ENCODE measurements around the gene ZNF592.
"Not testable (repeated sequence)": the region's sequence is repeated elsewhere in the genome, so short reads cannot be mapped to it uniquely, and the experiment has no call there.

ZNF592 gene

GRCh38 chr15:84749111-84749991 lies 959 bp downstream of the ZNF592 start:
- DNase-seq, result peak; percentile 61

DNA sequence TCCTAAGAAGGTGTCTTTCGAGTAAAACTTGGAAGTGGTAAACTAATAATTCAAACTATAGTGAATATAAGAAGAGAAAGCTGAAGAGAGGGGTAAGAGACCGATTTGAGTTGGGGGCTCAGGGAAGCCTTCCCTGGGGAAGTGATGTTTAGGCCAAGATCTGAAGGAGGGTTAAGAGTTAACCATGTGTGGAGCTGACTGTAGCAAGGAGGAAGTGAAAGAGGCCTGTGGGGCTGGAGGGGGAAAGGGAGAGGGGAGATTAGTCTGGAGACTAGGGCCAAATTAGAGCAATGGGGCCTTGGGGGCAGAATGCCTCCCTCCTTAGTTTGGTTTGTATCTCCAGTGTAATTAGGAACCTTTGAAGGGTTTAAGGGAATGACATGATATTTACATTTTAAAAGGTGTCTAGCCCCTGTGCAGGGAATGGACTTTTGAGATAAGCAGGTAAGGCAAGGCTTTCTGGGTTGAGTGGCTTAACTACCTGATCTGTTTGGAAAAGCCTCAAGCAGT lies 2.2 kb downstream of the ZNF592 start:
- peak; percentile 69 for DNase-seq

- not testable (repeated sequence) for DNase-seq
Measured at GRCh38 chr15:84751721-84752120, 3.3 kb downstream of the ZNF592 start.

DNA sequence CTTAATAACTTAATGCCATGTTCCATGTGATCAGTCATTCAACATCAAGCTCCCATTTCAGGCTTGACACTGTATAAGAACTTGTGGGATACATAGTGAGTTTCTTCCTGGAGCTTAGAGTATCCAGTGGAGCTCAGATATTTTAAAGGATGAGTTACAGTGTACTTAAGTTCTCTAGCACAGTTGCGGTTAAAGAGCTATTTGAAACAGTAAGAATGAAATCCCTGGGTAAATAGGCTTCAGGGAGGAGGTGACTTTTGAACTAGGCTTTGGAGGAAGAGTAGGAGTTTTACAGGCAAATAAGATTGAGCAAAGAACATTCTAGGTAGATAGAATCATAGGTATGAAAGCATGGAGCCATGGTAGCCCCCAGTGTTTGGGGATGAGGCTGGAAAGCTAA lies 3.8 kb downstream of the ZNF592 start:
- DNase-seq, result no peak

DNA sequence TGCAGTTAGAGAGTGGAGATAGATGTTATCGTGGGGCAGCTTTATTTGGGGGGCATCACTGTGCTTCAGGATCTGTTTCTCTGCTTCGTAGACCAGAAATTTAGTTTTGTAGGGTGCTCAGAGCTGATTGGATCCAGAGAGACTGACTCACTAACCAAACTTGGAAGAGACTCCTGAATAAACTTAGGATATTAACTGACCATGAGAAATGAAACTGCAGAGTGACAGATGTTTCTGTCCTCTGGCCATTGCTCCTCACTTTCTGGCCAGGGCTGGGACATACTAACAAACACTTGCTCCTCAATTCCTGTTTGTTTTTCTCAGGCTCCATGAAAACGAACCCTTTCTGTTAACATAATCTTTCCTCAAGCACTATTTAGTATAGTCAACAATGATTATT lies 4.3 kb downstream of the ZNF592 start:
- no peak for DNase-seq

DNA sequence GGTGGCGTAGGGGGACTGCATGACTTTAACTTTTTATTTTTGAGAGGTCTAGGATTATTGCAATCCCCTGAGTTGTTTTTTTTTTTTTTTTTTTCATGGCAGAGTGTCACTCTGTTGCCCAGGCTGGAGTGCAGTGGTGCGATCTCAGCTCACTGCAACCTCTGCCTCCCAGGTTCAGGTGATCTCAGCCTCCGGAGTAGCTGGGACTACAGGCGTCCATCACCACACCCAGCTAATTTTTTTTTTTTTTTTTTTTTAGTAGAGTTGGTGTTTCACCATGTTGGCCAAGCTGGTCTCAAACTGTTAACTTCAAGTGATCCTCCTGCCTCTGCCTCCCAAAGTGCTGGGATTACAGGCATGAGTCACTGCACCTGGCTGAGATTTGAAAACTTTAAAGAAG lies 6.5 kb downstream of the ZNF592 start:
- not testable (repeated sequence) for DNase-seq

DNA sequence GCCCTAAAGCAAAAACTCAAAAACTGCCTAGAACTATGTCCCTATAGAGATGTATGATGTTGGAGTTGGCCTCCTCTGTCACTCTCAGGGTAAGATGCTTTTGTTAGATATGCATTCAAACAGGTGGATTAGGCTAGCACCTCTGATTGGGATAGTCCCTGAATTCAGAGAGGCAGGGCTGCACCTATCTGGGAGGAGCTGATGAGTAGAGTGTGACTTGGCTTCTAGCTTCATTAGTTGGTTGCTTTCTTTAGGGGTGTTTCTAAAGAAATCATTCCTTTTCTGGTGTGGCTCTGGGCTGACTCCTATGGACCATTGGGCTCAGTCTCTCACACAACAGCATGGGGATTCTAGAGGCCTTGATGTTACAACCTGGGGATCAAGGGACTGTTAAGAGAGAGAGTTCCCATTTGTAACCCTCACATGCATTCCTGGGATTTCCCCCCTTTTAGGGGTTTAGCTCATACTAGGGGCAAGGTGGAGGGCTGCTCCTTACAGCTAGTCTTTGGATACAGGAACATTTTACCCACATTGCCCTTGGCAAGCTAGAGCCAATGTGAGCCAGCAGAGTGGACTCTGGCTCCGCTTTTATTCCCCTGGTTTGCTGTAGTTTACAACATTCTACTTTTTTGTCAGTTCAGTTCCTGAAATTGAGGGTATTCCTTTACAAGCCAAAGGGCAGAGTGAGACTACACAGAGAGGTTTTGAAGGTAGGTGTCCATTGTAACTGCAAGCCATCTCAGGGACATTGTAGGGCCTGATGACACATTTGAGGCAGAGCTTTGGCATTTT lies 7.5 kb downstream of the ZNF592 start:
- no peak for DNase-seq

- no peak for DNase-seq
Measured at GRCh38 chr15:84759018-84759417, 10.6 kb downstream of the ZNF592 start.

GRCh38 chr15:84760219-84760618 lies 11.8 kb downstream of the ZNF592 start:
- no peak for DNase-seq

GRCh38 chr15:84761607-84762131 lies 13.3 kb downstream of the ZNF592 start:
- no peak for DNase-seq

DNA sequence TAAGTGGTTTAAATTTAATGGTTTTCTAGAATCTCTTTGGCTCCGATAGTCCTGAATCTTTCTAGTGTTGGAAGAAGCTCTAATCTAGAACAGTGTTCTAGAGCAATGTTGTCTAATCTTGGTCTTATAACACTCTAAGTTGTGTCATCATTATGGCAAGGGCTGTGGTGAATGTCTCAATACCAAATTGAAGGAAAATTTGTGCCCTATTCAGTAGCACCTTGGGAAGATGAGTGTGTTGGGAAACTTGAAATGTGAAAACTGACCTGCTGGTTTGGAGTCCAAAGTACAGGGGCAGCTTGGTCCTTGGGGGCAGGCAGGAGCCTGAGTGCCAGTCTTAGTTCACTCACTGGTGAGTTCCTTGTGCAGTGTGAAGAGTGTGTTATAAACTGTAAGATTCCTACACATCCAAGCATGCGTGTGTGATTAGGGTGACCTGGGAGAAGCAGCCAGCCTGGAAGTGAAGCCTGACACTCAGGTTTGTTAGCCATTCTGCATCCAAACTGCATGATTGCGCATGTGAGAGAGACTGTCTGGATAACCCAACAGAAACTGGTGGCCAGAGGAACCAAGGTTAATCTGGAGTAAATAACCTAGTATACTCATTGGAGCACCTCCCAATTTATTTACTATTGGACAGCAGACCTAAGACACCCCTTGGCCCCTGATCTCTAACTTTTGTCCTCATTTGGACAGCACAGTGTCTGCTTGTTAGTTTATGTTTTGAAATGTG lies 14.6 kb downstream of the ZNF592 start:
- no peak for DNase-seq

DNA sequence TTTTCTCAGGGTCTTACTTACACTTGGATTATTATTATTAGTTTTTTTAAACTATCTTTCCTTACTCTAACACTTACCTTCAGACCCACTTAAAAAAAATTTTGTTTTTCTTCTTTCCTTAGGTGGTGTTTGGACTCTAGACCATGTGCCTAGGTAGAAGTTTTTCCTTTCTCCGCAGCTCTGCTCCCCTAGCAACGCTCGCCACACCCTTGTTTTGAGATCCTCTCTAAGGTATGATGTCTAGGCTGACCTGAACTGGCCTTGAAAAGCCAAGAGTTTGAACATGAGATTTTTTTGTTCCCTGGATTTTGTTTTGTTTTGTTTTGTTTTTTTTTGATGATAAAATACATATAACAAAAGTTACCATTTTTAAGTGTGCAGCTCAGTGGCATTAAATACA lies 16.2 kb downstream of the ZNF592 start:
- no peak for DNase-seq

- DNase-seq, result no peak
Measured at GRCh38 chr15:84764989-84765388, 16.6 kb downstream of the ZNF592 start.

DNA sequence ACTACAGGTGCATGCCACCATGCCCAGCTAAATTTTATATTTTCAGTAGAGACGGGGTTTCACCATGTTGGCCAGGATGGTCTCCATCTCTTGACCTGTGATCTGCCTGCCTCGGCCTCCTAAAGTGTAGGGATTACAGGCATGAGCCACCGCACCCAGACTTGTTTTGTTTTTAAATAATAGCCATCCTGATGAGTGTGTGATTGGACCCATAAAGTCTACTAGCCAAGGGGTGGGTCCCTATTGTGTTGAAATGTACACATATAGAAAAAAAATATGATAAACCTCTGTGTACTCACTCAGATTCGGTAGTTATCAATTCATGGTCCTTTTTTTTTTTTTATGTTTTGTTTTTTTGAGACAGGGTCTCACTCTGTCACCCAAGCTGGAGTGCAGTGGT lies 17.3 kb downstream of the ZNF592 start:
- DNase-seq, result no peak

DNA sequence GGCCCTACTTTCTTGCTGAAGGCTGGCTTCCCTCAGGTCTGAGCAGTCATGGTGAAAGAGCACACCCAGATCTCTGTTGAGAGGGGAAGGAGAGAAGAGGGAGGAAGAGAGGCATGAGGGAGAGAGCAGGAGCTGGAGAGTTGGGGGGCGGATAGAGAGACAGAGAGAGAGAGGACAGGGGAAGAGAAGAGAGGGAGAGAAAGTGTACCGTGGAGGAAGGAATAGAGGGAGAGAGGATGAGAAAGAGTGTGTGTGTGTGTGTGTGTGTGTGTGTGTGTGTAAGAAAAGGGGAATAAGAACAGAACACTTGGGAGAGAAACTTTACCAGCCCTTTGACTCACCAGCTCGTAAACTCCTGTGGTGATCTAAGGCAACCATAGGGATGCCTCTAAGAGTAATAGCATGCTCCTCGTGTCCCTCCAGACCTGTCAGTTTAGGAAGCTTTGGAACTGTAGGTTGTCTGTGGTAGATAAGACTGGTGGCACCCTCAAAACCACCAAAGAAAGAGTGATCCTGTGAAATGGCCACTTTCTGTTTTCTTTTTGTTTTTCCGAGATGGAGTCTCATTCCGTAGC lies 18.2 kb downstream of the ZNF592 start:
- peak; percentile 62 for DNase-seq

DNA sequence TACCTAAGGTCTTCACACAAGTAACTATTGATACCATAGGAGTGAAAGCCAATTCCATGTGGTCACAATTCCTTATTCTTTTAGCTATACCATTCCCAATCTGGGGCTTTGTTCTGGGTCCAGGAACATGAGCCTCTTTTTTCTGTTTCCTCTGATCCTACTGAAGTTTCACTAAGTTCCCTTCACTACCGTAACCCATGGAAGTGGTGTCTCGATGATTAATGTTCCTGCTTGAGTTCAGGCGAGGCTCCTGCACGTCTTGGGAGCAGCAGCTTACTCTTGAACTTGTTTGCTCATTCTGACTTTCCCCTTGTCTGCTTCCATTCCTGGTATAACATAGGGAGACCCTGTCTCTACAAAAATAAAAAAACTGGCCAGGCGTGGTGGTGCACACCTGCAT lies 23.6 kb downstream of the ZNF592 start:
- no peak for DNase-seq

- DNase-seq, result no peak
Measured at GRCh38 chr15:84772467-84772866, 24.1 kb downstream of the ZNF592 start.

GRCh38 chr15:84773716-84774115 lies 25.3 kb downstream of the ZNF592 start:
- peak; percentile 62 for DNase-seq

GRCh38 chr15:84775867-84776449 lies 27.6 kb downstream of the ZNF592 start:
- DNase-seq, result no peak

DNA sequence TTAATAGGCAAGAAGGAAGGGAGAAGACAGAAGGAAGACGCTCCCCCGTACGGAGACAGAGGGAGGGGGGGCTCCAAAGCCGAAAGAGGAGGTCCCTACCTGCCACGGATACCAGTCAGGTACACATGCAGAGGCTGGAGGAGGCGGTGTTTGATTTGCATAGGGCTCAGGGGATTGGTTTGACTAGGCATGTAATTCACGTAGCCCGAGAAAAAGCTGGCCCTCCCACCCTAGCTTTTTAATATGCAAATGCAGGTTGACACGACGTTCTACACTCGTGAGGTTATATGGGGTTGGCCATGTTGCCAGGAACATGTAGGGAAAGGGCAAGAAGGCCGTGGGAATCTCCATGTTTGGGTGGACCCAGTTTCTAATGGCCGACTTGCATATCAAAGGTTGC lies 29.8 kb downstream of the ZNF592 start:
- no peak for DNase-seq

DNA sequence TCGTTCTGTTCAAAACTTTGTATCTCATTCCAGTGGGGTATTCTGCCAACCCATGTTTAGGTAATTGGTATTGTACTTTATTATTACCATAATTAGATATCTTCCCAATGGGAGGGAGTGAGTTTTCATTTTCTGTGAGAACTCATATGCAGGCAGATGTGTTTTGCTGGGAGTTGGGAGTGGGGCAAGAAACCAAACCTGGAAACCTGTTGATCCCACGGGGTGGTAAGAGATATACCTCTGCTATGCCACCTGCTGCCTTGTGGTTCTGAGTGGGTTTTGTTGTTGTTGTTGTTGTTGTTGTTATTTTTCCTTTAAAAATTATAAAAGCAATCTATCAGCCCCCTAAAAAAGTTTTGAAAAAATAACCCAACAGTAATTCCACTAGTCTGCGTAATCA lies 32.1 kb downstream of the ZNF592 start:
- no peak for DNase-seq

GRCh38 chr15:84781495-84781894 lies 33.1 kb downstream of the ZNF592 start:
- no peak for DNase-seq

All from OCI-M1 (cell line).